Mammary epithelial cell (primary cell): ENCODE measurements around the gene GDF10.

ENCODE experiments used
- CTCF ChIP-seq, 2 donors: IDR thresholded peaks in 1 of 2; conservative IDR thresholded peaks in 1 of 2; 2 replicates each; pipeline ENCODE4 v1.5.1; 2011 to 2012; ENCODE audit warnings: inconsistent platforms in 2 of 2, low read length in 2 of 2, mild to moderate bottlenecking in 2 of 2, control low read depth in 1 of 2, low read depth in 1 of 2; ENCODE audit not compliant: insufficient read depth in 1 of 2; ENCODE audit errors: extremely low read depth in 1 of 2
- EZH2 ChIP-seq: IDR thresholded peaks from 2 replicates; pipeline ENCODE4 v1.6.1; 2012; ENCODE audit warnings: low read length, inconsistent platforms, borderline replicate concordance

DNA sequence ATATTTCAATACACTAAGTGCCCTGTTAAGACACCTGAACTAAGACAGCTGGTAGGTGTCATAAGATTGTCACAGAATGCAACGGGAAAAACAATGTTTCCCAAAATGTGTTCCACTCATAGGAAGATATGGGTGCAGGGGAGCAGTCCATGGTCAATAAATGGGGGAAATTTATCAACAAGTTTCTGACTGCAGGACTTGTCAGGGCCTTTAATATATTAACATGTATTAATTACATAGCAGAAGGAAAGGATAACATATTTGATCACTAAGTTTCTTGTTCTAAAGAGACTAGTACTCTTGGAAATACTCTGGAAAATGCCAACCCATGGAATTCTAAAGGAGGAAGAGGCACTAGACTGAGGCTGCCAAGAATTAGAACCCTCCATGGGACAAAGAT is 54.9 kb downstream of the GDF10 start:
- TF ChIP-seq CTCF (conservative IDR thresholded peaks at IDR 0.05 in 1 of 2, IDR thresholded peaks at IDR 0.05 in 1 of 2; ENCODE audit: extremely low read depth in 1 of 2, insufficient read depth in 1 of 2, low read depth in 1 of 2, low read length in 2 of 2) (no peak), EZH2 (no peak)
